GM06990 (cell line): ENCODE measurements around the gene ADAMTS9.

Source experiments
- DNase-seq: peaks from one replicate; pipeline ENCODE4 v3.0.0-alpha.2; 2011; ENCODE audit not compliant: insufficient read length; ENCODE audit errors: extremely low read depth
- H3K27me3 ChIP-seq: replicated peaks from 2 replicates; pipeline ENCODE4 v1.6.0; 2011; ENCODE audit warnings: low read length; ENCODE audit not compliant: control insufficient read depth, insufficient read depth
- H3K36me3 ChIP-seq: 2 replicates; pipeline ENCODE4 v1.5.1; 2011; ENCODE audit warnings: low read length; ENCODE audit not compliant: control insufficient read depth, insufficient read depth
- H3K4me3 ChIP-seq: replicated peaks from 2 replicates; pipeline ENCODE4 v1.5.1; 2011; ENCODE audit warnings: low read depth, mild to moderate bottlenecking, control low read depth, low read length
- CTCF ChIP-seq: IDR thresholded peaks from 2 replicates; pipeline ENCODE4 v1.5.1; 2011; ENCODE audit warnings: low read length, control low read depth, mild to moderate bottlenecking, inconsistent platforms; ENCODE audit not compliant: insufficient read depth, poor library complexity, severe bottlenecking

Gene ADAMTS9

GRCh38 chr3:64667887-64668581, 19.8 kb downstream of the ADAMTS9 start:
- TF ChIP-seq CTCF: no peak

DNA sequence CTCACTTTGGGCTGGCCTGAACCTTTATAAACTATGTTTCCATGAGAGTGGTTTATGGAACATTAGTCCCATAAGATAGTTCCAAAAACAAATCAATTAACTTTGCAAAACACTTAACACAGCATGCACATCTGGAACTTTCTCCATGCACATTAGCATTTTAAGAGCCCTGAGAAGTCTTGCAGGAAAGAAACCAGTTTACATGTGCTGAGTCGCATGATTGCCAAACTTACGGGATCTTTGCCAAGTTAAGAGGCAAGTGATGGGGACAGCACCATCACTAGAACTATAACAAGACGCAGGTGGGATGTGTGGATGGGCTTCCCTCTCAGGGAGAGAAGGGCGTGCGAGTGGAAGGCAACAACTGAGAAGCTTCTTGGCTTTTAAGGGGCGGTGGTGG, 20.7 kb downstream of the ADAMTS9 start:
- Histone ChIP-seq H3K27me3 (no peaks in the 10 kb centered on the region), H3K4me3 (no peak overlapping the region), H3K36me3 (no peaks in the 10 kb centered on the region)
- DNase-seq: no peak
- TF ChIP-seq CTCF: no peak

More at GRCh38 chr3:64667887-64668581, 19.8 kb downstream of the ADAMTS9 start:
- no peak for DNase-seq
- Histone ChIP-seq H3K27me3 (no peaks in the 10 kb centered on the region), H3K36me3 (no peaks in the 10 kb centered on the region), H3K4me3 (no peak overlapping the region)

GRCh38 chr3:64666171-64666588, 21.6 kb downstream of the ADAMTS9 start:
- DNase-seq: no peak
- H3K4me3 ChIP-seq: no peak overlapping the region

DNA sequence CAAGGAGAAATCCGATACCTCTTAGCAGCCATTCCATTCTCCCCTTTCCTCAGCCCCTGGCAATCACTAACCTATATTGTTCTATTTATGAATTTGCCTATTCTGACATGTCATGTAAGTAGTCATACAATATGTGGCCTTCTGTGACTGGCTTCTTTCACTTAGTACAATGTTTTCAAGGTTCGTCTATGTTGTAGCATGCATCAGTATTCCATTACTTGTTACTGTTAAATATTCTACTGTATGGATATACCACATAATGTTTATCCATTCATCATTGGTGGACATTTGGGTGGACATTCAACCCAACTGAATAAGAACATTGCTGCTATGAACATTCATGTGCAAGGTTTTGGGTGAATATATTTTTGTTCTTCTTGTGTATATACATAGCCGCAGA, 23.4 kb downstream of the ADAMTS9 start:
- DNase-seq: no peak
- no peak for TF ChIP-seq CTCF
- Histone ChIP-seq H3K27me3 (no peaks in the 10 kb centered on the region), H3K36me3 (no peaks in the 10 kb centered on the region), H3K4me3 (no peak overlapping the region)

More at GRCh38 chr3:64666171-64666588, 21.6 kb downstream of the ADAMTS9 start:
- Histone ChIP-seq H3K27me3 (no peaks in the 10 kb centered on the region), H3K36me3 (no peaks in the 10 kb centered on the region)
- no peak for TF ChIP-seq CTCF

DNA sequence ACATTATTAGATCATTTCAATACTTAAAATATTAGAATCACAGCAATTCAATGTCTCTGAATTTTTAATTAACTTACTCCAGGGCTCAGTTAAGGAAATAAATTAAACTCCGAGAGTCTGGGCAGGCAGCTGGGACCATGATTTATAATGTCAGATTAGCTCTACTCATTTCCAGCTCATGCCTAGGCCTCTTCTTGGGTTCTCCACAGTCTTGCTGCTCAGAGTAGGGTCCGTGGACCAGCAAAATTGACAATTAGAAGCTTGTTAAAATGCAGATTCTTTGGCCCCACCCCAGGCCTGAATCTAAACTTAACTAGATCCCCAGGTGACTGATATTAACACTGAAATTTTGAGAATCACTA, 28.2 kb downstream of the ADAMTS9 start:
- no peak for DNase-seq
- no peaks in the 10 kb centered on the region for H3K27me3 ChIP-seq
- TF ChIP-seq CTCF: no peak

GRCh38 chr3:64658001-64658400, 29.8 kb downstream of the ADAMTS9 start:
- Histone ChIP-seq H3K27me3 (no peaks in the 10 kb centered on the region), H3K4me3 (no peak overlapping the region), H3K36me3 (no peaks in the 10 kb centered on the region)
- no peak for TF ChIP-seq CTCF
- DNase-seq: no peak

More for the DNA sequence above, 28.2 kb downstream of the ADAMTS9 start:
- H3K36me3 ChIP-seq: no peaks in the 10 kb centered on the region
- no peak overlapping the region for H3K4me3 ChIP-seq
